ENCODE results near the gene PLEKHF1.

Gene PLEKHF1

DNA sequence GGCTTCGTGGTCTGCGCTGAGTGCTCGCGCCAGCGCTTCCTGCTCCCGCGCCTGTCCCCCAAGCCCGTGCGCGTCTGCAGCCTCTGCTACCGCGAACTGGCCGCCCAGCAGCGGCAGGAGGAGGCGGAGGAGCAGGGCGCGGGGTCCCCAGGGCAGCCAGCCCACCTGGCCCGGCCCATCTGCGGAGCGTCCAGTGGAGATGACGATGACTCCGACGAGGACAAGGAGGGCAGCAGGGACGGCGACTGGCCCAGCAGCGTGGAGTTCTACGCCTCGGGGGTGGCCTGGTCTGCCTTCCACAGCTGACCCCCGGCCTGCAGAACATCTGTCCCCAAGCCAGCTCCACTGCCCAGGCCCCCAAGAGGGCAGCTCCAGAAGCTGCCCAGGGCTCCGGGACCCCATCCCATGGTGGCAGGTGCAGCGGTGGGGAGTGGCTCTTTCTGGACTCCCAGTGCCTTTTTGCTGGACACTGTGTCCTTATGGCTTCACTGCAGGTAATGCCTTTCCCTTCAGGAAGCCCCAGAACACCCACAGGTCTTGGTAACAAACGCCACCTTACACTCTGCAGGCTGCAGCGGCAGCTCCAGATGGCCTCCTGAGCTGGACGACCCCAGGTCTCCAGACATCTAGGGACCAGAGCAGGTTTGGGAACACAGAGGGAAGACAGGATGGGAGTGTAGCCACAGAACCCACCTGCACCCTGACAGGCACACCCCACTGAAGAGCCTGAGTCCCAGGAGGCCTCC, 9.3 kb downstream of the PLEKHF1 start:
- no peak for TF ChIP-seq POLR2A (IDR thresholded peaks at IDR 0.05; ENCODE audit: low read depth, low read length)
- DNase-seq (ENCODE audit: insufficient read length, low spot score): no peak
- no peak for FAIRE-seq

GRCh38 chr19:29675120-29675649, 9.9 kb downstream of the PLEKHF1 start:
- DNase-seq (ENCODE audit: insufficient read length, low spot score): no peak
- no peak for TF ChIP-seq POLR2A (IDR thresholded peaks at IDR 0.05; ENCODE audit: low read depth, low read length)
- no peak for FAIRE-seq

DNA sequence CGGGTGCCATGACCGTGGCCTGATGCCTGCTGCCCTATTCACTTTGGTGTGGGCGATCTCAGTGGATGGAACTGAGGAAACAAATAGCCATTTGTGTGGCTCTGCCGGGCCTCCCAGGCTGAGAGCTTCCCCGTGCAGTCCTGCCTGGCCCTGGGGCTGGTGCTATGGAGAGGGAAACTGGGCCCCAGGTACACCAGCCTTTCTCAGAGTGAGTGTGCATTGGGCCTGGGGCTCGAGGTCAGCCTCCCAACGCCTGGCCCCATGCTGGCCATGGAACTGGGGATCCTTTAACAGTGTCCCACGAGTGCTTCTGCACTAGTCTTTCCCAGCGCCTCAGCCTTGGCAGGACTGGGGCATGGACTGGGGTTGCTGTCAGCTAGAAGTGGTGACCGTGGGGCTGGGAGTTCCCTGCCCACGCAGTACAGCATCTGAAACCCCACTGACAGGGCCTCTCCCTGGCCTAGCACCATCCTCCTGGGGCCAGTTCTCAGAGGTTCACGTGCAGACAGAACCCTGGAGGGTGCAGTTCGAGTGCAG, 10.5 kb downstream of the PLEKHF1 start:
- TF ChIP-seq POLR2A (IDR thresholded peaks at IDR 0.05; ENCODE audit: low read depth, low read length): no peak
- DNase-seq (ENCODE audit: insufficient read length, low spot score) (no peak), FAIRE-seq (no peak)

- FAIRE-seq (no peak), DNase-seq (ENCODE audit: insufficient read length, low spot score) (no peak)
- no peak for TF ChIP-seq POLR2A (IDR thresholded peaks at IDR 0.05; ENCODE audit: low read depth, low read length)
These were observed 11.3 kb downstream of the PLEKHF1 start for GRCh38 chr19:29676586-29676985.

DNA sequence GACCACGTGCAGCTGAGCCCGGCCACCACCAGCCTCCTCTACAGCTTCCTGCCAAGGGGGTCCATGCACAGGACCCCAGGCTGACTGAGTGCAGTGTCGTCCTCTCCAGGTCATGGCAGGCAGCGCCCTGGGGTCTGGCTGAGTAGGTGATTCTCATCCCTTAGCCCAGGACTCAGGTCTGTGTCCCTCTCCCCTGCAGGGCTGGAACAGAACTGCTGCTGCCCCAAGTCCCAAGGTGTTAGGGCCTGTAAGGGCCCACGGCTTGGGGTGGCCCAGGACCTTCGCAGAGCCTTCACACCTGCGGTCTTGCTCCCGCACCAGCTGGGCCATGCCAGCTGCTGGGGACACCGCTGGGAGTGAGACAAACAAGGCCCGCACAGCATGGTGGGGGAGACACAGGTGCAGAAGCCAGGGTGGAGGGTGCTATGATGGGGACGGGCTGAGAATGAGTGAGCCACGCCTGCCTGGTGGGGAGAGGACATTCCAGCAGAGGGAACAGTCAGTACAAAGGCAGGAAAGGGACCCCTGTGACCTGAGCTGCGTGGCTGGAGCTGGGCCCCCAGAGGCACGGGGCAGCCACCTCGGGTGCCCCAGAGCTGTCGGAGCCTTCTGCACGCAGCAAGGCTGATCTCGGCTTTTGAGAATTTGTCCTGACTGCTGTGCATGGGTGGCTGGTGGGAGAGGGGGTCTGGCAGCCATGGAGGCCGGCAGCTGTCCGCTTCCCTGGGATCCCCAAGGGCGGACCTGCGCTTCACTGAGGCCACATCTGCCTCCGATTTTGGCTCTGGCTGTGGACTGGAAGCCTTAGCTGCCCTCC, 11.9 kb downstream of the PLEKHF1 start:
- no peak for TF ChIP-seq POLR2A (IDR thresholded peaks at IDR 0.05; ENCODE audit: low read depth, low read length)
- no peak for FAIRE-seq
- no peak for DNase-seq (ENCODE audit: insufficient read length, low spot score)

- DNase-seq (ENCODE audit: insufficient read length, low spot score) (no peak), FAIRE-seq (no peak)
- no peak for TF ChIP-seq POLR2A (IDR thresholded peaks at IDR 0.05; ENCODE audit: low read depth, low read length)
These were observed 13.3 kb downstream of the PLEKHF1 start for GRCh38 chr19:29678484-29679106.

- FAIRE-seq (no peak), DNase-seq (ENCODE audit: insufficient read length, low spot score) (no peak)
- TF ChIP-seq POLR2A (IDR thresholded peaks at IDR 0.05; ENCODE audit: low read depth, low read length): no peak
These were observed 14.4 kb downstream of the PLEKHF1 start for GRCh38 chr19:29679598-29680210.

GRCh38 chr19:29680447-29680846, 15.2 kb downstream of the PLEKHF1 start:
- FAIRE-seq (no peak), DNase-seq (ENCODE audit: insufficient read length, low spot score) (no peak)
- TF ChIP-seq POLR2A (IDR thresholded peaks at IDR 0.05; ENCODE audit: low read depth, low read length): no peak

GRCh38 chr19:29680937-29681336, 15.7 kb downstream of the PLEKHF1 start:
- FAIRE-seq (no peak), DNase-seq (ENCODE audit: insufficient read length, low spot score) (no peak)
- TF ChIP-seq POLR2A (IDR thresholded peaks at IDR 0.05; ENCODE audit: low read depth, low read length): no peak

- DNase-seq (ENCODE audit: insufficient read length, low spot score) (no peak), FAIRE-seq (no peak)
- no peak for TF ChIP-seq POLR2A (IDR thresholded peaks at IDR 0.05; ENCODE audit: low read depth, low read length)
These were observed 16.4 kb downstream of the PLEKHF1 start for GRCh38 chr19:29681422-29682235.

DNA sequence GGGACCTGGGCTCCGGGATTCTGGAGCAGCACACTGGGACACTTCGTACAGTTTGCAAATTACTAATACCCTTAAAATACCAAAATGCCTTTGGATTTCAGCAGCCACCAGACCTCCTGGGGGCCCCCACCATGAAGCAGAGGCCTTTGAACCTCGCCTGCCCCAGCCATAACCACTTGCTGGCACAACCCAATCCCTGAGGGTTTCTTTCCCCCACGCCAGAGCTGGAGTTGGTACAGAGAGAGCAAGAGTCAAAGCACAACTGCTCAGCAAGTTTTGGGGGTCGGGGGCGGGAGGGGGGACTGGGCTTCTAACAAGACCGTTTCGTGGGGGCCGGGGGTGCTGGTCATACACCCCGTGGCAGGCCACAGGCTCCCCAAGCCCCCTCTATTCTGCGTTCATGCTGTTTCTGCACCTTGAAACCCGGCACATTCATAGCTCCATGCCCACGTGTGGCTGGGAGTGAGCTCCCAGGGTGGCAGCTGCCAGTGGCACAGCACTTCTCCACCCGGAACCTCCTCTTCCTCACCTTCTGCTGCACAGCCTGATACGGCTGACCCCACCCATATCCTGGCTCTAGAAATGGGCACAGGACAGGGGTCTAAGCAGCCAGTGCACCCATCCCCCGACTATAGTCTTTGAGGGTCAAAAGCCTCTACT, 17.1 kb downstream of the PLEKHF1 start:
- DNase-seq (ENCODE audit: insufficient read length, low spot score): no peak
- FAIRE-seq: no peak
- TF ChIP-seq POLR2A (IDR thresholded peaks at IDR 0.05; ENCODE audit: low read depth, low read length): no peak

DNA sequence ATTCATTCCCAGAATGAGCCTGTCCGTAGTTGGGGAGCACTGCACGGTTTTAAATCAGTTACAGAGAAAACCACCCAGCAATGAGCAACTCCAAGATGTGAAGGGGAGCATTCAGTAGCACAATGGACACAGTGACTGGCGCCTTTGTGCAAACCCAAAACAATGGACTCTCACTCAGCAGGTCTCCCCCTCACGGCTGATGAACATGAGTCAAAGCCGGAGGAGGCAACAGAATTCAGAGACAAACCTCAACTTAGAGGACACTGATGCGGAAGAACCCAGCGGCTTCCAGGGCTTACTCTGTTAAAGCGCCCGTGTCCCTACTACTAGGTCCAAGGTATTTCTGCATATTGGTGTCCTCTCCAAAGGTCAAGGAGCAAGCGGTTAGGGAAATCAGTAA, 17.7 kb downstream of the PLEKHF1 start:
- DNase-seq (ENCODE audit: insufficient read length, low spot score): no peak
- no peak for TF ChIP-seq POLR2A (IDR thresholded peaks at IDR 0.05; ENCODE audit: low read depth, low read length)
- FAIRE-seq: no peak

All from H54 (cell line).